ENCODE data around the gene SLC47A1. TPM values are rescaled to one million over a fixed set of nuclear protein-coding genes. Genes with fewer than 3 reads are reported as not detected.
"Not testable (repeated sequence)": the region's sequence is repeated elsewhere in the genome, so short reads cannot be mapped to it uniquely, and the experiment has no call there.

Gene SLC47A1
- total RNA-seq, 4 donors from 2014 or later = 9.7 to 62.7 (median 30.6) TPM

- intact Hi-C loops (cut with DNase I; ENCODE audit: low total_unique reads) = no loop called here
- WGBS, 2 donors = 93 to 94% methylated on average over 25 to 38 of the region's 40 CpGs
- TF ChIP-seq POLR2A (IDR thresholded peaks at IDR 0.05) = no peak
- TF ChIP-seq CTCF (IDR thresholded peaks at IDR 0.05) = no peak
- peak in 1 of 2 donors; percentile 75 for DNase-seq (ENCODE audit: low spot score in 2 of 2)
- H3K4me3 ChIP-seq (ENCODE audit: low read depth, poor library complexity, severe bottlenecking) = no peak overlapping the region
Observed at GRCh38 chr17:19494961-19495806, 38.5 kb upstream of the SLC47A1 start.

- 87 to 88% methylated on average over 6 of the region's 6 CpGs for WGBS, 2 donors
- H3K4me3 ChIP-seq (ENCODE audit: low read depth, poor library complexity, severe bottlenecking) = no peak overlapping the region
- no peak for DNase-seq (ENCODE audit: low spot score in 2 of 2)
- TF ChIP-seq CTCF (IDR thresholded peaks at IDR 0.05) (no peak), POLR2A (IDR thresholded peaks at IDR 0.05) (no peak)
- intact Hi-C loops (cut with DNase I; ENCODE audit: low total_unique reads) = no loop called here
Observed at GRCh38 chr17:19495828-19496528, 37.7 kb upstream of the SLC47A1 start.

- TF ChIP-seq POLR2A (IDR thresholded peaks at IDR 0.05) = no peak
- no peak for TF ChIP-seq CTCF (IDR thresholded peaks at IDR 0.05)
- H3K4me3 ChIP-seq (ENCODE audit: low read depth, poor library complexity, severe bottlenecking) = no peak overlapping the region
- DNase-seq (ENCODE audit: low spot score in 2 of 2) = no peak
- intact Hi-C loops (cut with DNase I; ENCODE audit: low total_unique reads) = no loop called here
Observed at GRCh38 chr17:19497624-19498023, 36.0 kb upstream of the SLC47A1 start.

GRCh38 chr17:19501219-19501618, 32.4 kb upstream of the SLC47A1 start:
- intact Hi-C loops (cut with DNase I; ENCODE audit: low total_unique reads) = no loop called here
- TF ChIP-seq POLR2A (IDR thresholded peaks at IDR 0.05) (no peak), CTCF (IDR thresholded peaks at IDR 0.05) (no peak)
- no peak overlapping the region for H3K4me3 ChIP-seq (ENCODE audit: low read depth, poor library complexity, severe bottlenecking)
- 56 to 83% methylated on average over 2 of the region's 2 CpGs for WGBS, 2 donors
- no peak for DNase-seq (ENCODE audit: low spot score in 2 of 2)

GRCh38 chr17:19502517-19502916, 31.1 kb upstream of the SLC47A1 start:
- no peak for DNase-seq (ENCODE audit: low spot score in 2 of 2)
- no peak for TF ChIP-seq CTCF (IDR thresholded peaks at IDR 0.05)
- TF ChIP-seq POLR2A (IDR thresholded peaks at IDR 0.05) = no peak
- 78 to 91% methylated on average over 9 of the region's 9 CpGs for WGBS, 2 donors
- intact Hi-C loops (cut with DNase I; ENCODE audit: low total_unique reads) = no loop called here
- H3K4me3 ChIP-seq (ENCODE audit: low read depth, poor library complexity, severe bottlenecking) = no peak overlapping the region

GRCh38 chr17:19505561-19505960, 28.1 kb upstream of the SLC47A1 start:
- DNase-seq (ENCODE audit: low spot score in 2 of 2); intact Hi-C loops (cut with DNase I; ENCODE audit: low total_unique reads); H3K4me3 ChIP-seq (ENCODE audit: low read depth, poor library complexity, severe bottlenecking): not testable (repeated sequence)
- WGBS, 2 donors = 43 to 88% methylated on average over 2 to 3 of the region's 4 CpGs

Measured in lower leg skin (tissue), 4 donors.